Stimulated activated CD4-positive, alpha-beta T cell treated with anti-CD3 and anti-CD28 coated beads, TNF-alpha, amount 100 ng/mL, for 4 hours (primary cell): ENCODE data around the gene ZNF423.

Source experiments
- DNase-seq, 3 experiments: peaks; one replicate each; pipeline ENCODE4 v3.0.0-alpha.2; 2020; ENCODE audit warnings: low read depth in 3 of 3

The ZNF423 gene

GRCh38 chr16:49625311-49626065 lies 230.4 kb downstream of the ZNF423 start:
- DNase-seq, result no peak

GRCh38 chr16:49623501-49624266 lies 232.2 kb downstream of the ZNF423 start:
- no peak for DNase-seq

- no peak for DNase-seq
Measured at GRCh38 chr16:49622421-49623402, 233.2 kb downstream of the ZNF423 start.

- no peak for DNase-seq
Measured at GRCh38 chr16:49622084-49622390, 233.9 kb downstream of the ZNF423 start.

GRCh38 chr16:49621241-49622083 lies 234.4 kb downstream of the ZNF423 start:
- DNase-seq, result no peak

- DNase-seq, result no peak
Measured at GRCh38 chr16:49620869-49621240, 235.1 kb downstream of the ZNF423 start.

- DNase-seq, result no peak
Measured at GRCh38 chr16:49620158-49620868, 235.6 kb downstream of the ZNF423 start.

GRCh38 chr16:49619811-49620157 lies 236.1 kb downstream of the ZNF423 start:
- no peak for DNase-seq

GRCh38 chr16:49618955-49619354 lies 237.0 kb downstream of the ZNF423 start:
- DNase-seq, result no peak

GRCh38 chr16:49617710-49618330 lies 238.1 kb downstream of the ZNF423 start:
- no peak for DNase-seq

GRCh38 chr16:49617016-49617629 lies 238.8 kb downstream of the ZNF423 start:
- DNase-seq, result no peak

GRCh38 chr16:49615576-49615975 lies 240.3 kb downstream of the ZNF423 start:
- DNase-seq, result no peak

- no peak for DNase-seq
Measured at GRCh38 chr16:49610983-49611382, 244.9 kb downstream of the ZNF423 start.

GRCh38 chr16:49608779-49609178 lies 247.1 kb downstream of the ZNF423 start:
- DNase-seq, result no peak

GRCh38 chr16:49608098-49608497 lies 247.8 kb downstream of the ZNF423 start:
- no peak for DNase-seq

GRCh38 chr16:49605536-49606254 lies 250.2 kb downstream of the ZNF423 start:
- no peak for DNase-seq

- DNase-seq, result no peak
Measured at GRCh38 chr16:49604602-49605001, 251.3 kb downstream of the ZNF423 start.

- DNase-seq, result no peak
Measured at GRCh38 chr16:49603956-49604355, 252.0 kb downstream of the ZNF423 start.

GRCh38 chr16:49602976-49603310 lies 253.0 kb downstream of the ZNF423 start:
- DNase-seq, result no peak
